Small intestine (tissue), 7 donors: ENCODE measurements around the gene REG4. TPM values are rescaled to one million over a fixed set of nuclear protein-coding genes. Genes with fewer than 3 reads are reported as not detected.

Source experiments
- DNase-seq, 2 donors: peaks; one replicate each; pipeline versions ENCODE4 v3.0.0 to v3.0.0-alpha.2; 2013
- FAIRE-seq: peaks from 2 replicates; lab custom pipeline; 2012; peaks lifted over from hg19 to GRCh38; lab: Jason Lieb, UNC
- H3K27ac ChIP-seq, 3 donors: one replicate each; pipeline ENCODE4 v1.5.1; 2013; ENCODE audit warnings: low read length in 2 of 3, mild to moderate bottlenecking in 2 of 3, control low read depth in 1 of 3, inconsistent platforms in 1 of 3, low read depth in 1 of 3, moderate library complexity in 1 of 3
- H3K27me3 ChIP-seq, 3 donors: one replicate each; pipeline ENCODE4 v1.6.1; 2013; ENCODE audit warnings: low read length in 3 of 3, inconsistent platforms in 1 of 3; ENCODE audit not compliant: control insufficient read depth in 3 of 3, insufficient read depth in 3 of 3
- H3K36me3 ChIP-seq, 3 donors: one replicate each; pipeline ENCODE4 v1.6.1; 2013; ENCODE audit warnings: low read length in 3 of 3, inconsistent platforms in 1 of 3, low read depth in 1 of 3, mild to moderate bottlenecking in 1 of 3, moderate library complexity in 1 of 3; ENCODE audit not compliant: control insufficient read depth in 3 of 3, insufficient read depth in 2 of 3
- H3K4me1 ChIP-seq, 3 donors: one replicate each; pipeline ENCODE4 v1.6.1; 2013; ENCODE audit warnings: low read length in 2 of 3, inconsistent platforms in 1 of 3, low read depth in 1 of 3, mild to moderate bottlenecking in 1 of 3, moderate library complexity in 1 of 3; ENCODE audit not compliant: control insufficient read depth in 3 of 3, insufficient read depth in 2 of 3
- H3K4me3 ChIP-seq, 3 donors: one replicate each; pipeline ENCODE4 v1.5.1; 2013; ENCODE audit warnings: low read length in 3 of 3, control low read depth in 1 of 3, inconsistent platforms in 1 of 3, low read depth in 1 of 3, mild to moderate bottlenecking in 1 of 3, moderate library complexity in 1 of 3
- H3K9me3 ChIP-seq, 2 donors: one replicate each; pipeline ENCODE4 v1.6.1; 2013; ENCODE audit warnings: low read depth in 1 of 2, low read length in 1 of 2; ENCODE audit not compliant: control insufficient read depth in 2 of 2, insufficient read depth in 1 of 2
- WGBS, 3 donors: extraction: QIAGEN DNeasy Blood & Tissue Kit; methylation state at CpG; one replicate each; pipeline ENCODE4 v1.1.7; 2013; 5-methylcytosine and 5-hydroxymethylcytosine counted together
- polyA plus RNA-seq, 4 donors: library from polyadenylated mRNA; stranded (reverse) in 3 of 4; unstranded in 1 of 4; fragments of 200-250 nt in 3 of 4; fragments of 120-200 nt in 1 of 4; gene quantifications; one replicate each; pipeline versions ENCODE4 v1.2.1 to v1.2.3, GENCODE V29; 2013
- donor health status: healthy with polysubstance abuse.
- donor health status: control.
- donor health status: control.
- donor health status: Bipolar disorder and iron deficiency.
- donor health status: healthy.

The REG4 gene
- polyA plus RNA-seq, 4 donors, result 145 to 1,219 (median 254) TPM

DNA sequence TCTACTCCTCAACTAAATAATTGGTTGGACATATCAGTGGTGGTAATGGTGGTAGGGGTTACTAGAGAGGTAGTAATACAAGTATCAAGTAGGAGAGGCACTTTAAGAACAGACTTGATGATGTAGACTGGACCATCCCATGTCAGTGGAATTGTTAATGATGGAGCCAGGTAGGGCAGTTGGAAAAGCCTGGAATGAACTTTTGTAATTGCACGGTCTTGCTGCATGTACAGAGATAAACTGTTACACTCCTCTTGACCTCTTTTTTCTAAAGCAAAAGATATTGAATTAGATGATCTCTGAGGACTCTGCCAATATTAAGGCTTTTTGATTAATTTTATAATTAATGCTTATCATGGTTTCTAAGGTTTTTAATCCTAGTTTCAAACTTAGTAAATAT is 48.3 kb downstream of the REG4 start:
- H3K9me3 ChIP-seq, result no peaks in the 10 kb centered on the region
- 18 to 67% (median 35%) methylated on average over 1 of the region's 1 CpG for WGBS, 3 donors
- FAIRE-seq, result no peak
- no peaks in the 10 kb centered on the region for H3K27me3 ChIP-seq
- H3K4me3 ChIP-seq, result no peak overlapping the region
- peaks cover 0 to 11% (median 0%) of the 10 kb centered on the region in 3 donors for H3K4me1 ChIP-seq
- DNase-seq, result no peak
- H3K36me3 ChIP-seq, result peaks cover 0 to 22% (median 0%) of the 10 kb centered on the region in 3 donors
- H3K27ac ChIP-seq, result no peak overlapping the region

GRCh38 chr1:119762409-119762808 is 48.9 kb downstream of the REG4 start:
- Histone ChIP-seq H3K4me3 (no peak overlapping the region), H3K27me3 (no peaks in the 10 kb centered on the region), H3K9me3 (no peaks in the 10 kb centered on the region), H3K4me1 (peaks cover 0 to 11% (median 0%) of the 10 kb centered on the region in 3 donors), H3K27ac (no peak overlapping the region), H3K36me3 (peaks cover 0 to 24% (median 0%) of the 10 kb centered on the region in 3 donors)
- 60 to 85% (median 80%) methylated on average over 1 of the region's 1 CpG for WGBS, 3 donors
- DNase-seq (no peak), FAIRE-seq (no peak)

GRCh38 chr1:119758584-119758983 is 52.7 kb downstream of the REG4 start:
- FAIRE-seq, result no peak

DNA sequence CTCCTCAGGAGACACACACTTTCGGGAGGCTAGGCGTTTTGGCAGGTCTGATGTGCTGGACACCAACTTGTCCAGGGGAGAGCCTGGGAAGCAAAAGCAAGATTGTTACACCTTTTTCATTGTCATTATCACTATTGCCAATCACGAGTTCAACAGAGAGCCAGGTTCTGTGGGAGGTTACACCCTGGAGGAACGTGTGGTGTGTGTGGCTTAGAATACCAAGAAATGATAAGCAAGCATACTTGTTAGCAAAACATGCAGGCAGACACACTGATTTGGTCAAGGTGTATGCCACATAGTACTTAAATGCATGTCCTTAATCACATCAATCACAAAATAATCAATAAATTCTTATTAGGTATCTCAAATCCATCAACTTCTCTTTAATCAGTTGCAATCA is 58.7 kb downstream of the REG4 start:
- no peaks in the 10 kb centered on the region for H3K9me3 ChIP-seq
- DNase-seq (no peak), FAIRE-seq (no peak)
- no peak overlapping the region for H3K27ac ChIP-seq
- peaks cover 0 to 36% (median 8%) of the 10 kb centered on the region in 3 donors for H3K36me3 ChIP-seq
- no peaks in the 10 kb centered on the region for H3K4me1 ChIP-seq
- H3K27me3 ChIP-seq, result no peaks in the 10 kb centered on the region
- 71 to 80% (median 74%) methylated on average over 4 of the region's 4 CpGs for WGBS, 3 donors
- no peak overlapping the region for H3K4me3 ChIP-seq

More at GRCh38 chr1:119758584-119758983, 52.7 kb downstream of the REG4 start:
- H3K27ac ChIP-seq, result no peak overlapping the region
- peaks cover 0 to 35% (median 5%) of the 10 kb centered on the region in 3 donors for H3K36me3 ChIP-seq
- no peaks in the 10 kb centered on the region for H3K9me3 ChIP-seq
- no peaks in the 10 kb centered on the region for H3K27me3 ChIP-seq
- H3K4me3 ChIP-seq, result no peak overlapping the region
- DNase-seq, result no peak
- WGBS, 3 donors, result 54 to 65% (median 64%) methylated on average over 3 of the region's 3 CpGs
- no peaks in the 10 kb centered on the region for H3K4me1 ChIP-seq

DNA sequence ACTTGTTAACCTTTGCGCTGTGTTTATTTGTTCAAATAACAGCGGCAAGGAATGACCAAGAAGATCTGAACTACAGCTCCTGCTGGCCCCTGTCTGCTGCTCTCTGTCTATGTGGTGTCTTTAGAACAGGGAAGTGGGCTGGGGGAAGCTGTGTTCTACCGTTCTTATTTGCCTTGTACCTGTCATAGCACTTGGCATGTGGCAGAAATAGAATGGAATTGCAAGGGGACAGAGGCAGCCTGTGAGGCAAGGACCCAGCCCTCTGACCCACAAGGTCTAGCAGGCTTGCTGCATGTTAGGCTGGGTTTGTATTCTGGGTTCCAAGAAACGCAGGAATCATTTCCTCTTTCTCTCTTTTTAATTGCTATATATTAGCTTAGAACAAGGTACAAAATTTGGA is 63.2 kb downstream of the REG4 start:
- Histone ChIP-seq H3K27ac (no peak overlapping the region), H3K4me3 (no peak overlapping the region), H3K36me3 (peaks cover 0 to 40% (median 3%) of the 10 kb centered on the region in 3 donors), H3K27me3 (no peaks in the 10 kb centered on the region), H3K9me3 (no peaks in the 10 kb centered on the region), H3K4me1 (peaks cover 0 to 18% (median 0%) of the 10 kb centered on the region in 3 donors)
- no peak for FAIRE-seq
- no peak for DNase-seq
- 55 to 66% (median 62%) methylated on average over 4 of the region's 4 CpGs for WGBS, 3 donors

DNA sequence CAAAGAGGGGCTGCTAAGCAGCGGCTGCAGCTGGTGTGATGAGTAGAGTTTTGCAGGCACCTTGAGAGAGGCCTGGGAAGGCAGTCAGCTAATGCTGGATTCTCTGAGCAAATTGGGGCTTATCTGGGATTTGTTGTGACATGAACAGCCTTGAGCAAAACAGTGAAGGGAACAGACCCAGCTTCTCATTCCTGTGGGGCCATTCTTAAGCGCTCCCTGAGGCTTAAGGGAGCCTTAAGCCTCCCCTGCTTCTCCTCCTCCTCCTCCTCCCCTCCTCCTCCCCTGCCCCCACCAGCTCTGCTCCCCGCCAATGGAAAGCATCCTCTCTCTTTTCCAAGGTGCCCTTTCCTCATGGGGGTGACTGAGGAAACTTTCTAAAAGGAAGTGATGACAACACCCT is 63.8 kb downstream of the REG4 start:
- H3K9me3 ChIP-seq, result no peaks in the 10 kb centered on the region
- 78 to 80% (median 79%) methylated on average over 3 of the region's 3 CpGs for WGBS, 3 donors
- DNase-seq (no peak), FAIRE-seq (no peak)
- peaks cover 0 to 45% (median 3%) of the 10 kb centered on the region in 3 donors for H3K36me3 ChIP-seq
- no peak overlapping the region for H3K4me3 ChIP-seq
- peaks cover 0 to 23% (median 0%) of the 10 kb centered on the region in 3 donors for H3K4me1 ChIP-seq
- H3K27ac ChIP-seq, result no peak overlapping the region
- H3K27me3 ChIP-seq, result no peaks in the 10 kb centered on the region

DNA sequence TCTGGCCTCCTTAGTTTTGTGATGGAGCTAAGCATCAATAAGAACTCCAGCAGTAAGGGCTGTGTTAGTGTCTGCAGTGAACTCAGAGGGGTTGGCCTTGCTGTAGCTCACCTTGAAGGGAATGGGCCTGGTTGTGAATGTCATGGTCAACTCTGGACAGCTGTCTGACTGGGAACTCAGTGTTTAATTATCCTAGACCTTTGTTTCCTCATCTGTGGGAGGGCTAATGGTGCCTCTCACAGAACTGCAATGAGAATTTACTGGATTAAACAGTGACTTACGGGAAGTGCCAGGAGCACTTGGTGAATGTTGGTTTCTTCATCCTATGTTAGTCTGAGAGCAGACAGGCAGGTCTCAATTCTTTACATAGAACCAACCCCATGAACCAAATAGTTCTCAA is 66.2 kb downstream of the REG4 start:
- Histone ChIP-seq H3K36me3 (peaks cover 0 to 63% (median 1%) of the 10 kb centered on the region in 3 donors), H3K4me3 (no peak overlapping the region), H3K9me3 (no peaks in the 10 kb centered on the region), H3K27ac (no peak overlapping the region), H3K27me3 (no peaks in the 10 kb centered on the region), H3K4me1 (peaks cover 0 to 24% (median 0%) of the 10 kb centered on the region in 3 donors)
- no peak for DNase-seq
- FAIRE-seq, result no peak
- 57 to 79% (median 78%) methylated on average over 1 of the region's 1 CpG for WGBS, 3 donors

DNA sequence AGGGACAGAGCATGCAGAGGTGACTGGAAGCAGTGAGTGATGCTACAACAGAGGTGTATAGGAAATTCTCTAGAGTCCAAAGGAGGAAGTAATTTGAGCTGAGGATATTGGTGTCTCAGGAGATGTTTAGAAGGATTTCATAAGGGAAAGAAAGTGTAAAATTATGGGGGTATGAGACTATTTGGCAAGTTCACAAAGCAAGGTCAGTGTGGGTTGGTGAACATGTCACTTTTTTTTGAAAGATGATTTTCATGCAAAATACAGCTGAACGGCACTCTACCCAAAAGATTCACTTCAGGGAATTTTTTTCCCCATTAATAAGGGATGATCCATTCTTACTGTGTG is 66.7 kb downstream of the REG4 start:
- H3K27me3 ChIP-seq, result no peaks in the 10 kb centered on the region
- H3K9me3 ChIP-seq, result no peaks in the 10 kb centered on the region
- FAIRE-seq (no peak), DNase-seq (no peak)
- H3K4me3 ChIP-seq, result no peak overlapping the region
- peaks cover 0 to 24% (median 0%) of the 10 kb centered on the region in 3 donors for H3K4me1 ChIP-seq
- 58 to 90% (median 88%) methylated on average over 1 of the region's 1 CpG for WGBS, 3 donors
- H3K36me3 ChIP-seq, result peaks cover 0 to 67% (median 1%) of the 10 kb centered on the region in 3 donors
- no peak overlapping the region for H3K27ac ChIP-seq
